ENCODE measurements around the gene MED27.

GRCh38 chr9:132082188-132082587, 2.5 kb upstream of the MED27 start:
- TF ChIP-seq POLR2A (IDR thresholded peaks at IDR 0.05; ENCODE audit: low read depth, low read length) (no peak), TAF1 (IDR thresholded peaks at IDR 0.05; ENCODE audit: borderline replicate concordance, low read depth, low read length) (no peak), POLR2AphosphoS5 (IDR thresholded peaks at IDR 0.05; ENCODE audit: low read depth, low read length) (no peak)

All from GM12892 (cell line).